HG02840 (cell line): ENCODE measurements around the gene SUSD4.

Source experiments
- ATAC-seq: cut with Tn5 transposase; IDR thresholded peaks from one replicate; pipeline ENCODE4 v1.9.1; 2021; ENCODE audit warnings: mild to moderate bottlenecking, moderate library complexity, moderate number of reproducible peaks; ENCODE audit not compliant: unreplicated experiment, low FRiP score

The SUSD4 gene

GRCh38 chr1:223199094-223199647 lies 164.8 kb downstream of the SUSD4 start:
- no peak for ATAC-seq

- ATAC-seq, result no peak
Observed at GRCh38 chr1:223198628-223198965, 165.4 kb downstream of the SUSD4 start.

- ATAC-seq, result no peak
Observed at GRCh38 chr1:223197923-223198627, 165.9 kb downstream of the SUSD4 start.

- no peak for ATAC-seq
Observed at GRCh38 chr1:223189903-223190724, 173.9 kb downstream of the SUSD4 start.

- no peak for ATAC-seq
Observed at GRCh38 chr1:223189525-223189902, 174.5 kb downstream of the SUSD4 start.

GRCh38 chr1:223188618-223189356 lies 175.2 kb downstream of the SUSD4 start:
- no peak for ATAC-seq

GRCh38 chr1:223186800-223187199 lies 177.2 kb downstream of the SUSD4 start:
- no peak for ATAC-seq

- no peak for ATAC-seq
Observed at GRCh38 chr1:223183268-223183862, 180.6 kb downstream of the SUSD4 start.

- ATAC-seq, result no peak
Observed at GRCh38 chr1:223180731-223181321, 183.2 kb downstream of the SUSD4 start.

GRCh38 chr1:223179786-223180185 lies 184.2 kb downstream of the SUSD4 start:
- ATAC-seq, result no peak

- ATAC-seq, result no peak
Observed at GRCh38 chr1:223179280-223179679, 184.7 kb downstream of the SUSD4 start.

- ATAC-seq, result no peak
Observed at GRCh38 chr1:223177681-223178080, 186.3 kb downstream of the SUSD4 start.

- ATAC-seq, result no peak
Observed at GRCh38 chr1:223176437-223176836, 187.5 kb downstream of the SUSD4 start.

GRCh38 chr1:223175633-223176032 lies 188.3 kb downstream of the SUSD4 start:
- ATAC-seq, result no peak

- no peak for ATAC-seq
Observed at GRCh38 chr1:223175032-223175431, 188.9 kb downstream of the SUSD4 start.
